Vagina (tissue), 2 donors: ENCODE measurements around the gene NNMT.

Source experiments
- POLR2A ChIP-seq, 2 donors: fragments of 450-650 bp; IDR thresholded peaks; one replicate each; pipeline ENCODE4 v1.6.1; 2017; ENCODE audit warnings: antibody characterized with exemption in 2 of 2, mild to moderate bottlenecking in 2 of 2, moderate library complexity in 2 of 2
- POLR2AphosphoS5 ChIP-seq, 2 donors: sonication (generic); formaldehyde crosslinking; IDR thresholded peaks; one replicate each; pipeline ENCODE4 v1.9.0; 2017; ENCODE audit warnings: antibody characterized with exemption in 2 of 2, mild to moderate bottlenecking in 2 of 2, low read depth in 1 of 2; ENCODE audit not compliant: insufficient read depth in 1 of 2

GRCh38 chr11:114288136-114288535, 8.1 kb upstream of the NNMT start:
- TF ChIP-seq POLR2AphosphoS5 (IDR thresholded peaks at IDR 0.05; ENCODE audit: insufficient read depth in 1 of 2, low read depth in 1 of 2) (no peak), POLR2A (IDR thresholded peaks at IDR 0.05) (no peak)
